MM.1S (cell line): Measurements from ENCODE around the gene TRDMT1.

ENCODE experiments used
- CTCF ChIP-seq: fragments of 300-600 bp; sonication (generic); IDR thresholded peaks from 2 replicates; pipeline ENCODE4 v1.5.1; 2016; ENCODE audit warnings: antibody characterized with exemption, low read length, mixed read lengths
- EZH2 ChIP-seq: fragments of 300-600 bp; sonication (generic); optimal IDR thresholded peaks from 2 replicates; pipeline ENCODE3; 2017; ENCODE audit warnings: low read depth, mild to moderate bottlenecking, antibody characterized with exemption, low read length, mixed read lengths
- EZH2phosphoT487 ChIP-seq: fragments of 300-600 bp; sonication (generic); IDR thresholded peaks from 2 replicates; pipeline ENCODE4 v1.6.1; 2018; ENCODE audit warnings: antibody characterized with exemption, low read length

GRCh38 chr10:17101910-17102266 is 99.6 kb downstream of the TRDMT1 start:
- no peak for TF ChIP-seq CTCF
- TF ChIP-seq EZH2phosphoT487: no peak
- no peak for TF ChIP-seq EZH2
